NCI-H524 treated with DMSO at 0.1 percent for 48 hours (cell line): ENCODE data around the gene TOMM20L.
"Not testable (repeated sequence)": the region's sequence is repeated elsewhere in the genome, so short reads cannot be mapped to it uniquely, and the experiment has no call there.

ENCODE experiments used
- DNase-seq: peaks from one replicate; lab custom pipeline; 2025; lab: John Stamatoyannopoulos, UW

TOMM20L gene

DNA sequence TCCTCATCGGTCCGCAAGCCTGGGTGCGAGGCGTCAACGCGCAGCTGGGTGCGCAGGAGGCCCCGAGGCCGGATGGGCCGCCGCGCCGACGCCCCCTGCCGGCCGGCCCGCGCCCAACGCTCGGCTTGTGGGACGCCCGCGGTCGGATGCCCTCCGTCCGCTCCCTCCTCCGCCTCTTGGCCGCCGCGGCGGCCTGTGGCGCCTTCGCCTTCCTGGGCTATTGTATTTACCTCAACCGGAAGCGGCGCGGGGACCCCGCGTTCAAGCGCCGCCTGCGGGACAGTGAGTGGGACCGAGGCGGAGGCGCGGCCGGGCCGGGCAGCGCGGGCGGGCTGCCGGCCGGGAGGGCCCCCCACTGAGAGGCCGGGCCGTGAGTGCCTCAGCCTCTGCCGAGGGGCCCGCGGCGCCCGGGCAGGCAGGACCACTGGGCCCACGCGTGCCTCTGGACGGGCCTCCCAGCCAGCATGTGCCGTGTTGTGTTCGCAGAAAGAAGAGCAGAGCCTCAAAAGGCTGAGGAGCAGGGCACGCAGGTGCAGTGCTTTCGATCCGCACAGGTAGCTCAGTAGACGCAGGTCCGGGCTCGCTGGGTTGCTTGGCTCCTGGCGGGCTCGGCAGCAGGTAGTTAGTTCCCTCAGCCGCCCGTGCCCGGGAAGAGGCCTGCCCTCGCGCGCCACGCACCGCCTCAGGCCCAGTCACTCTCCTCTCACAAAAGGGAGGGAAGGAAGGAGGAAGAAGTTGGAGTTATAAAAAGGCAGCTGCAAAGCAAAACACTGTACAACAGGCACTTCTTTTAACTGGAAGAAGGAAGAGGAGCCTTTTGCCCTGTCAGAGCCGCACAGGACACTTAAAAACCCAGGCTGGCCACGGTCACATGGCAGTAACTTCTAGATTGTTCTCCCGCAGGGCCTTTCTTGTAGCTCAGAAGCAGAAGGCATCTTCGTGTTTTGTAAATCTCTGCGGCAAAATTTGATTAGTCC, at the start of gene TOMM20L:
TOMM20L (plus strand) TSS at position 119 of the 977 bp plus-strand sequence; CDS start at position 147, 28 bp downstream.
- DNase-seq = no peak

DNA sequence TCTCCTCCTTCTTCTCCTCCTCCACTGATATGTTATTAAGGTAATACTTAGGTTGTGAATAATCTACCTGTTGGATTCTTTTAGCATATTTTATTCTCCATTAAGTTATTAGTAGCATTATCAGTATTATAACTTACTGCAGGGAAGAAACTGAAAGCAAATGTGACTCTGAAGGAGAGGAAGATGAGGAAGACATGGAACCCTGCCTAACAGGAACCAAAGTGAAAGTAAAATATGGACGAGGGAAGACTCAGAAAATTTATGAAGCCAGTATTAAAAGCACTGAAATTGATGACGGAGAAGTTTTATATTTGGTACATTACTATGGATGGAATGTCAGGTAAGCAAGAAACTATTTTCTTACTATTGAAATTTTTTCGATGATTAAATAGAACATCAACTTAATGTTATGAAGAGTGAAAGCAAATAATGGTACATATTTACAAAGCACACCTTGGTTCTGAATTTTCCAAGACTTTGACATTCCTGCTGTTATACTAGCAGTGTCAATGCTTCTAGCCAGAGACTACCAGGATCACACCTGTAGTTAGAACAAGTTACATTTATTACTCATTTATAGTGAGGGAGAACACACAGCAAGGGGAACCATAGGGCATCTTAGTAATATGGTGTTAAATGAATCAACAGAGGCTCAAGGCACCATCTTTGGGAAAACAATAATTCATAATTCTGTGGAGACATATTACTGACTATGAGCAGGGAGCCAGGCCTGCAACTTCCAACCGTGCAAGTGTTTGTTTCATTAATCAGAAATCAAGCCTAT, 42.0 kb upstream of the TOMM20L start:
- DNase-seq = no peak

DNA sequence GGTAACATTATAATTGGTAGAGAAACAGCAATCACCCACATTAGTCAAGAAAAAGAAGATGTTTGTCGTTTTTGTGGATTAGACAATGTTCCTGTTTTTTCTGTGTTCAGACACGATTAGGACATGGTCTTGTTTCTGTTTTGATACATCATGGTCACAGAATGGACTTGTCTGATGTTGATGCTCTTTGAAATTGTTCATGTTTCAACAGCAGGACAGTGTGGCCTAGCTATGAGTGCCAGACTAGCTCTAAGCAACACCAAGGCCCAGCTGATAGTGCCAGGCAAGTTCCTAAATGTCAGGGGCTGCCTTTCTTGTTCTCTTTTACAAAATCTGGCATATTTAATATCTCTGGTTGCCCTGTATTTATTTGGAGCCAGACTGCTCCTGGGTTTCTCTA, 40.9 kb upstream of the TOMM20L start:
- no peak for DNase-seq

DNA sequence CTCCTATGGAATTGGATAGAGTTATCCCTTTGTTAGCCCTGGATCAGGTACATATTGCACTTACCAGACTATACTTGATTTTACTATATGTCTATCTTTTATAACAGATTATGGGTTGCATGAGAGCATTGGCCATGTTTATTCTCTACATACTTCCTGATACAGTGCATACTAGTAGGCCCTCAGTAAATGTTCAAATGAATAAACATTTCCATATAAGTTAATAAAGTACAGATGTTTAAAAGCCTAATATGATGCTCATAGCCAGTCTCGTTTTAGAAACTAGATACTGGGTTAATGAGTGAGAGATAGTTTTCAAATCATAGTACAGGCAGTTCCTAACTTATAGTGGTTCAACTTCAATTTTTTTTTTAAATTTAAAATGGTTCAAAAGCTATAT, 39.5 kb upstream of the TOMM20L start:
- DNase-seq = no peak

DNA sequence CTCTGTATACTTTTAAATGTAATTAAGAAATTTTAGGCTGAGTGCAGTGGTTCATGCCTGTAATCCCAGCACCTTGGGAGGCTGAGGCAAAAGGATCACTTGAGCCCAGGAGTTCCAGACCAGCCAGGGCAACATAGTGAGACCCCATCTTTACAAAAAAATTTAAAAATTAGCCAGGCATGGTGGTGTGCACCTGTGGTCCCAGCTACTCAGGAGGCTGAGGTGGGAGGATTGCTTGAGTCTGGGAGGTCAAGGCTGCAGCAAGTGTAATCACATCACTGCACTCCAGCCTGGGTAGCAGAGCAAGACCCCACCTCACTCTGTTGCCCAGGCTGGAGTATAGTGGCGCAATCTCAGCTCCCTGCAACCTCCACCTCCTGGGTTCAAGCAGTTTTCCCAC, 33.5 kb upstream of the TOMM20L start:
- not testable (repeated sequence) for DNase-seq

DNA sequence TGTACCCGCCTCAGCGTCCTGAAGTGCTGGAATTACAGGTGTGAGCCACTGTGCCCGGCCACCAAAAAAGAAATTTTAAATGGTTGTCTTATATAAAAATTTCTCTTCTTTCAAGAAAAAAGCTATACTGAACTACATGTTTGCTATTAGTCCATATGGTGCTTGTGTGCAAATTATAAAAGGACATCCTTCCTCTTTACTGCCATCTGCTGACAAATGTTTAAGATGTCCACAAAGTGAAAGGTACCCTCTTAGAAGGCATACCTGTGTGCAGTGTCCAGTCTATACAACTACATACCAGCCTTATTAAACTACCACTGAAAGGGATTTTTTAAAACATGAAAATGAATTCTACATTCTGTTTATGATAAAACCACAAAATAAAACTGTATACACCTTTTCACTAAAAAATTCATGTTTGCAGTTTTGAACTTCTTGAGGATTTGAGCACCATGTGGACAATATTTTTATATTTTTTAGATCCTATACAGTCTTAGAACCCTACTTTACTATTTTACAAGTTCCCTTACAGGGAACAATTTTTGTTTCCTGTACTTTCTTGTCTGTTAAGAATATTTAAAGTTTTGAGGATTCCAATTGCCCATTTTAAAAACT, 32.8 kb upstream of the TOMM20L start:
- DNase-seq = peak; percentile 32

DNA sequence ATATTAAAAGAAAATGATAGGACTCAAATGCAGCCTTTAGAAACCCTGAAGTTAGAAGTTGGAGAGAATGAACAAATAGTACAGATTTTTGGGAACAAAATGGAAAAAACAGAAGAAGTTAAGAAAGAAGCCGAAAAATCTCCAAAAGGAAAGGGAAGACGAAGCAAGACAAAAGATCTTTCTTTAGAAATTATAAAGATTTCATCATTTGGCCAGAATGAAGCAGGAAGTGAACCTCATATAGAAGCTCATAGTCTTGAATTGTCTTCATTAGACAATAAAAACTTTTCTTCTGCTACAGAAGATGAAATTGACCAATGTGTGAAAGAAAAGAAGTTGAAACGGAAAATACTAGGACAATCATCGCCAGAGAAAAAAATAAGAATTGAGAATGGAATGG, 31.4 kb upstream of the TOMM20L start:
- DNase-seq = no peak

DNA sequence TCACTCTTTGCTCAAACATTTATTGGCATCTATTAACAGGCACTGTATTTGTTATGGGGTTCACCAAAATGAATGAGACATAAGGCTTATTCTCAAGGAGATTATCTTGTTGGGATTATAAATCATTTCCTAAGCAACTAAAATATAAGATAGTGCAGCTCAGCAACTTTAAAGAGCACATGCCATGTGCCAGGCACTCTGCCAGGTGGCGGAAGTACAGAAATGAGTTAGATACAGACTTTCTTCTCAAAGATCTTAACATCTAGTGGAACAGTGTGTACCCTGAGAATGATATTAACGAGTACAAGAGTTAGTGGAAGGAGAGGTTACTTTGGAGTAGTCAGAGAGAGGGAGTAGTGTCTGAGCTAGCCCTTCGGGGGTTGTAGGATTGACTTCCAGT, 28.4 kb upstream of the TOMM20L start:
- no peak for DNase-seq

DNA sequence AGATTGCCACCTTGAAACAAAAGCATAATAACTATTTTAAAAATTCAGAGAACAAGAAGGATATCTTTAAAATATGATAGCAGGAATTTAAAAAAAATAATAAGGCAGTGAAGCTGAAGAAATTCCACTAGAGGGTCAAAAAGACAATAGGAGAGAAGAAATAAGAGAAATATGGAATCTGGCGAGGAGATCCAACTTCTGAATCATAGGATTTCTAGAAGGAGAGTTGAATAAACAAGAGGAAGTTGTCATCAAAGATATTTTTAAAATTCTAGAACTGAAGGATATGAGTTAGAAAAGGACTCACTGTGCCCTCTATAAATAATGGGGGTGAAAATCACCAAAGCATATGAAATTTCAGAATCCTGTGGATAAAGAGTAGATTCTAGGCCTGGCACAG, 26.8 kb upstream of the TOMM20L start:
- no peak for DNase-seq

DNA sequence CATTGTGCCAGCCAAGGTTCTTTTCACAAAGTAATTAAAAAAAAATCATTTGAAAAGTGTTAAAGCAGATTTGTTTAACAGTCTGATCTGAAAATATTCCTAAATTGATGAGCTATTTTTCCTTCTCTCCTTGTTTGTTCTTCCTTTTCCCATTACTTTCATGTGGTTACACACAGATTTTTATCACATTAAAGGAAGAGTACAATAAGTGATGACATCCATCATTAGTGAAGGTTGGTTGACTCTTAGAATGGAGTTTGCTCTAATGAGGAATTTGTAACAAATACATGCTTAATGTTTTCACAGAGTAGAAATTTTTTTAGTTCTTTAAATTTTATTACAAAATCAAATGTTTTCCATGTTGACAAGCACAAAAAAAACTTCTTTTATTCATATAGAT, 18.9 kb upstream of the TOMM20L start:
- no peak for DNase-seq

DNA sequence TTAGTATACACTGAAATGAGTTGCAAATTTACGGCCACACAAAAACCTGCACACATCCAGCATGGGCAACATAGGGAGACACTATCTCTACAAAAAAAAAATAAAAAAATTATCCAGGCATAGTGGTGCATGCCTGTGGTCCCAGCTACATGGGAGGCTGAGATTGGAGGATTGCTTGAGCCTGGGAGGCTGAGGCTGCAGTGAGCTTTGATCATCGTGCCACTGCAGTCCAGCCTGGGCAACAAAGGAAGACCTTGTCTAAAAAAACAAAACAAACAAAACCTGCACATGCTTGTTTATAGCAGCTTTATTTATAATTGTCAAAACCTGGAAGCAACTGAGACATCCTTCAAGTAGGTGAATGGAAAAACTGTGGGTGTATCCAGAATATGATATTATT, 4.9 kb upstream of the TOMM20L start:
- DNase-seq = no peak

DNA sequence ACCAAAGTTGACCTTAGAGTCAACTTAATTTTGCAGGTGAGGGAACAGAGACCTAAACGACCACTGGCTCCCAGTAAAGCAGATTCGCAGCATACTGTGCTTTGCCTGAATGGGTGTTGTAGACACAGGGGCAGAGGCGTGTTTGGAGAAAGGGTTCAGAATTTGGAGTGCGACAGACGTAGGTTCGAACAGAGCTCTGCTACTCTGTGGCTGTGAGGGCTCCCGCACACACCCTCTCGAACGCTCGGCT, 243 bp upstream of the TOMM20L start:
- DNase-seq = no peak

DNA sequence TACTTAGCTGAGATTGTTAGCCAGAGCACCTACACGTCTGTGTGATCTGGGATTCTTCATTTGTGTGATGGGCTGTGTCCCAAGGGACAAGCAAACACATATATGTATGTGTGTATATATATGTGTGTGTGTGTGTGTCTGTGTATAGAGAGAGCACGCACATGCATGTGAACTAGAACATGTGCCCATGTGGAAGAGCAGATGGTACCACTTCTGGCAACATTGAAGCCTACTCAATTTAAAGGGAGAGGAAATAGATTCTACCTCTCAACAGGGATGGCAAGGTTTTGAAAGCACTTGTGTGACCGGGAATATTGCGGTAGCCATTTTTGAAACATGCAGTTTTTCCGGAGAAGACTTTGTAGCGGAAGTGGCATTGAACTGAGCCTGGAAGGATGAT, 1.4 kb downstream of the TOMM20L start:
- DNase-seq = no peak

DNA sequence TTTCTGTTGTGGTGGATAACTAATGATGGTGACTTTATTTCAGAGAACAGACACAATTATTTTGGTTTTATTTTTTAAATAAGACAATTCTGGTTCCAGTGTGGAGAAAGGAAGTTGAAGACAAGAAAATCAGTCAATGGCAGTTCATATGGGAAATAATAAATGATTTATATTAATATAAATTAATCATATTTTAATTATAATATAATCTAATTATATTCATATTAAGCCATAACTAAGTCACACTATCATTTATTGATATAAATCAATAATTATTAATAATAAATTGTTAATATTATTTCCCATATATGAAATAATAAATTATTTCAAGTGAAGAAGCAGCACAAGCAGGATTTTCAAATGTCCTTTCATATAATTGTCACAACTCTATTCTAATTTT, 2.8 kb downstream of the TOMM20L start:
- no peak for DNase-seq

DNA sequence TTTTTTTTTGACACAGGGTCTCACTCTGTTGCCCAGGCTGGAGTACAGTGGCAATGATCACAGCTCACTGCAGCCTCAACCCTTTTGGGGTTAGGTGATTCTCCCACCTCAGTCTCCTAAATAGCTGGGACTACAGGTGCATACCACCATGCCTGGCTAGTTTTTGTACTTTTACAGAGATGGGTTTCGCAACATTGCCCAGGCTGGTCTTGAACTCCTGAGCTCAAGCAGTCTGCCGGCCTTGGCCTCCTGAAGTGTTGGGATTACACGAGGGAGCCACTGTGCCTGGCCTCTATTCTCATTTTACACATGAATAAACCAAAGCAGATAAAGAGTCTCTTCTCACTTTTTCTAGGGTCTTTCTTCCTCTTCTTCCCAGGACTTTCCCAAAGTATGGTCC, 3.2 kb downstream of the TOMM20L start:
- no peak for DNase-seq

DNA sequence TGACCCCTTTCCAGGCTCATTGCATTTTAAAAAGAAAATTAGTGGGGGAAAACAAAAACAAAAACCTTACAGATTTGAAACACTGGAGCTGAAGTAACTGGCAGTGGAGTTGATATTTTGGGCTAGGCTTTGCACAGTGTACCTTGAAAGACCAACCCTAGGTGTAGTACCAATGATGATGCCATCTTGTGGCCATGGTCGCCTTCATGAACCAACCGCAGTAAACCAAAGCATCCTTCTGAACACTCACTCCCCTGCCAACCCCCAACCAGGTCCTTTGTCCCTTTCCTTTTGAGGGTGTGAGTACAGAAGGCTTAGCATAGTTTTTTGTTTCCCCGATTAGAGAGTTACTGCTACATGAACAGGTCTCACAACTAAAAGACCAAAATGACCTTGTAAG, 5.9 kb downstream of the TOMM20L start:
- DNase-seq = no peak

DNA sequence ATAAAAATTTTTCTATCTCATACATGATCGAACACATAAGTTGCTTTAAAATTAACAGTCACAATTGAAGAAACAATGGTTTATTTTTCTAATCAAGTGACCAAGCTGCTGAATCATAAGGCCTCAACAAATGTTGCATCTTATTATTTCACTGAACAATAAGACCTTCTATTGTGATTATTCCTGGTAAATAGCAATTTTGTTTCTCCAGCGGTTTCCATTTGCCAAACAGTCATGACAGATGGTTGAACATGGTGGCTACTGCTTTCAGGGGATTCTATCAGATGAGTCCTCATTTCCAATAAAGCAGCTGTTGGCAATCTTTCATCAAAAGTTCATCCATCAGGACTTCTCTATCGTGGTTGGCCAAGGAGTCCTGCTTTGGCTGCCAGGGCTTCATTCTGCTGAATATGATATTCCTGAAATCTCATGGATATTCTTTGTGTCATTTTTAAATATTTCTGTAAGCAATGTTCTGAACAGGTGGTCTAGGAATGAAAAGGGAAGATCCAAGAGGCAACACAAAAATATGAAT, 13.0 kb downstream of the TOMM20L start:
- DNase-seq = no peak

DNA sequence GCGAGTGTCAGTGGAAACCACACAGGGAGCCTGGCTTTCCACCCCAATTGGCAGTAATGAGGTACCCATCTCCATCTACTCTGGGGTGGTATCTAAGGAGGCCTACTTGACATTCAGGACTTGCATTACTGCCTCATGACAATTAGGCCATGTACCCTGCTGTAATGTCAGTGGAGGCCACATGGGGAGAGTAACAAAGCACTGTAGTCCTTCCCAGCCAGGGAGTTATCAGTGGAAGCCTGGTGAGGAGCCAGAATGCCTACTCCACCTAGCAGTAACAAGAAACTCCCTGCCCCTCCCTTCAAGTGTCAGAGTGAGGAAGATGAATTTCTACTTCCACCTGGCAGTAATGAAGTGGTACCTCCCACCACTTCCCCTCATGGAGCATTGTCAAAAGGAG, 19.1 kb downstream of the TOMM20L start:
- DNase-seq = peak; percentile 56

DNA sequence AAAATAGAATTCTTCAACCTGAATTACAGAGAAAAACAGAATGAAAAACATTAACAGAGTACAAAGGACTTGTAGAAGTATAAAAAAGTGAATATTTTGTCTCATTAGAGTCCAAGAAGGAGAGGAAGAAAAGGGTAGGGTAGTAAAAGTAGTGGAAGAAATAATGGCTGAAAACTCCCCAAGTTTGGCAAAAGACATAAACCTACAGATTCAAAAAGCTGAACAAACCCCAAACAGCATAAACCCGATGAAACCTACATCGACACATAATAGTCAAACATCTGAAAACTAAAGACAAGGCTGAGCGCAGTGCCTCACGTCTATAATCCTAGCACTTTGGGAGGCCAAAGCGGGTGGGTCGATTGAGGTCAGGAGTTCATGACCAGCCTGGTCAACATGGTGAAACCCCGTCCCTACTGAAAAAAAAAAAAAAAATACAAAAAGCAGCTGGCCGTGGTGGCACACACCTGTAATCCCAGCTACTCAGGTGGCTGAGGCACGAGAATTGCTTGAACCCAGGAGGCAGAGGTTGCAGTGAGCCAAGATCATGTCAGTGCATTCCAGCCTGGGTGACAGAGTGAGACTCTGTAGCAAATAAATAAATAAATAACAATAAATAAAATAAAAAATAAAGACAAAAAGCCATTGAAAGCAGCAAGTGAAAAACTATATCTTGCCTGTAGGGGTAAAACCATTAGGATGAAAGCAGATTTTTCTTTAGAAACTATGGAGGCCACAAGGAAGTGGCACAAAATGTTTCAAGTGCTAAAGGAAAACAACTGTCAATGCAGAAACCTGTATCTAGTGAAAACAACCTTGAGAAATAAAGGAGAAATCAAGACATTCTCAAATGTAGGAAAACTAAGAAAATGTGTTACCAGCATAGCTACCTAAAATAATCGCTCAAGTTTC, 20.2 kb downstream of the TOMM20L start:
- no peak for DNase-seq

DNA sequence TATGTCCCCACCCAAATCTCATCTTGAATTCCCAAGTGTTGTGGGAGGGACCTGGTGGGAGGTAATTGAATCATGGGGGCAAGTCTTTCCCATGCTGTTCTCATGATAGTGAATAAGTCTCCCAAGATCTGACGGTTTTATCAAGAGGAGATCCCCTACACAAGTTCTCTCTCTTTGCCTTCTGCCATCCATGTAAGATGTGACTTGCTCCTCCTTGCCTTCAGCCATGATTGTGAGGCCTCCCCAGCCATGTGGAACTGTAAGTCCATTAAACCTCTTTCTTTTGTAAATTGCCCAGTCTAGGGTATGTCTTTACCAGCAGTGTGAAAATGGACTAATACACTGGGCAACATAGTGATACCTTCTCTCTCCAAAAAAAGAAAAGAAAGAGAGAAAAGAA, 21.2 kb downstream of the TOMM20L start:
- not testable (repeated sequence) for DNase-seq

DNA sequence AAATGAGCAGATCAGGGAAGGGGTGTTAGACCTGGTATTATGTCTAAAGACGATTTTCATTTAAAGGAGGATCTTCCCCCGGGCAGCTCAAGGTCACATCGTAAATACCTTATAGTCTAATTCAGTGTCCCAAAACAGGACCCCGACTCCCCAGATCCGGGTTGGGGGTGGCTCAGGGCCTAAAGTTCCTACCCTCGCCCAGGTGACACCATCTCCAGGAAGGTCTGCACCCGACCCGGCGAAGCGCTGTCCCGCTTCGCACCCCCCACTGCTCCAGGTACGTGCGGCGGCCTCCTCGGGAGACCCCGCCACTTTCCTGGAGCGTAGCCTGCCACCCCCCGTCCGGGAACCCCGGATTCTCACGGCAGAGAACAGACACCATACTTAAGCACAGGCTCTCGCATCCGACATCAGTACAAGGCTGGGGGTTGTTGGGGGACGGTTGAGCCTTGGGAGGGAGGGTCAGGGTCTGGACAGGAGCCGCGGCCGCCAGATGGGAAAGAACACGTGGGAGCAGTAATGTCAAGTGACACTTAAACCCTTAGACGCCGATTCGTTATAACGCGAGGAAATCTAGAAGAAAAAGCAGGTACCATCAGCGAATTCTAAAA, 31.0 kb downstream of the TOMM20L start:
- DNase-seq = peak; percentile 91
